Brain microvascular endothelial cell (primary cell): ENCODE measurements around the gene TPRN.
A peak's percentile ranks its signal among the peaks of the same experiment; 100 is the strongest.

Source experiments
- DNase-seq: peaks from one replicate; pipeline ENCODE4 v3.0.0-alpha.2; 2020
- H3K27ac ChIP-seq: fragments of 250-450 bp; sonication (Bioruptor Pico); 2 replicates; pipeline ENCODE4 v1.5.1; 2020; ENCODE audit warnings: mild to moderate bottlenecking, moderate library complexity
- H3K27me3 ChIP-seq: fragments of 250-450 bp; sonication (Bioruptor Pico); replicated peaks from 2 replicates; pipeline ENCODE4 v1.5.1; 2020; ENCODE audit warnings: mild to moderate bottlenecking
- H3K36me3 ChIP-seq: fragments of 250-450 bp; sonication (Bioruptor Pico); replicated peaks from 2 replicates; pipeline ENCODE4 v1.5.1; 2020; ENCODE audit warnings: mild to moderate bottlenecking
- H3K4me3 ChIP-seq: 2 replicates; pipeline ENCODE4 v1.5.1; 2011; ENCODE audit warnings: low read depth, mild to moderate bottlenecking, control low read depth, low read length, moderate library complexity
- CTCF ChIP-seq: IDR thresholded peaks from 2 replicates; pipeline ENCODE4 v1.5.1; 2011; ENCODE audit warnings: low read depth, mild to moderate bottlenecking, moderate library complexity, low read length, control low read depth, inconsistent platforms; ENCODE audit errors: missing control alignments
- in situ Hi-C: cut with HindIII; loops from 2 replicates; pipeline ENCODE4 v1.10.0; 2017; ENCODE audit warnings: low sequenced_read_pairs, low pct_ligation_motif_present

The TPRN gene

GRCh38 chr9:137163365-137163715 is 37.2 kb downstream of the TPRN start:
- peak overlapping the region; percentile 12 for H3K4me3 ChIP-seq
- in situ Hi-C loops = no loop called here
- TF ChIP-seq CTCF = no peak

GRCh38 chr9:137162505-137163364 is 37.8 kb downstream of the TPRN start:
- Histone ChIP-seq H3K27me3 (peaks cover 73% of the 10 kb centered on the region), H3K4me3 (peak overlapping the region; percentile 12), H3K27ac (no peak overlapping the region), H3K36me3 (no peaks in the 10 kb centered on the region)
- DNase-seq = peak; percentile 13
- in situ Hi-C loops = no loop called here
- no peak for TF ChIP-seq CTCF

More at GRCh38 chr9:137163365-137163715, 37.2 kb downstream of the TPRN start:
- no peak overlapping the region for H3K27ac ChIP-seq
- no peaks in the 10 kb centered on the region for H3K36me3 ChIP-seq
- no peak for DNase-seq
- peaks cover 79% of the 10 kb centered on the region for H3K27me3 ChIP-seq

DNA sequence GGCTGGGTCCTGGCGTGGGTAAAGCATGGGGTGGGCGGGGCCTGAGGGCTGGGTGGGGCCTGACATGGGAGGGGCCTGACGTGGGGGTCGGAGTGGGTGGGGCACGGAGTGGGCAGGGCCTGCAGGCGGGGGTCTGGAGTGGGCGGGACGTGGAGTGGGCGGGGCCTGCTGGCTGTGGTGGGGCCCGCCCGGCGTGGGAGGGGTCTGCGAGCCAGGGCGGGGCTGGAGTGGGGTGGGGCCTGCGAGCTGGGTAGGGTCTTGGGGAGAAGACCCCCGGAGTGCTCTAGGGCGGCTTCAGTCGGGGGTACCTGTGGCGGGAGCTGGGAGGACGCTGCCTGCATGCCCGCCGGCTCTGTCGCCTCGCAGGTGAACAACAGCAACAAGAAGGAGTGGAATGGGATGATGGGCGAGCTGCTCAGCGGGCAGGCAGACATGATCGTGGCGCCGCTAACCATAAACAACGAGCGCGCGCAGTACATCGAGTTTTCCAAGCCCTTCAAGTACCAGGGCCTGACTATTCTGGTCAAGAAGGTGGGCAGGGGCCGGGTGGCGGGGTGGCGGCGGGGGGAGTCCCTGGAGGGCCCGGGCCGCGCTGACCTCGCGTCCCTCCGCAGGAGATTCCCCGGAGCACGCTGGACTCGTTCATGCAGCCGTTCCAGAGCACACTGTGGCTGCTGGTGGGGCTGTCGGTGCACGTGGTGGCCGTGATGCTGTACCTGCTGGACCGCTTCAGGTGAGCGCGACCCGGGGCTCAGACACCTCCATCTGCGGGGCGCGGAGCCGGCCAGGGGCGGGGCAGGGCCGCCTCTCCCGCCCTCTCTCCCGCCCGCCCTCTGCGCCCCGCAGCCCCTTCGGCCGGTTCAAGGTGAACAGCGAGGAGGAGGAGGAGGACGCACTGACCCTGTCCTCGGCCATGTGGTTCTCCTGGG is 38.7 kb downstream of the TPRN start:
- no peaks in the 10 kb centered on the region for H3K36me3 ChIP-seq
- no peak for DNase-seq
- no peak overlapping the region for H3K4me3 ChIP-seq
- peaks cover 66% of the 10 kb centered on the region for H3K27me3 ChIP-seq
- no peak overlapping the region for H3K27ac ChIP-seq
- in situ Hi-C loops = no loop called here
- TF ChIP-seq CTCF = no peak

GRCh38 chr9:137160716-137161557 is 39.6 kb downstream of the TPRN start:
- Histone ChIP-seq H3K27me3 (peaks cover 57% of the 10 kb centered on the region), H3K4me3 (no peak overlapping the region), H3K36me3 (no peaks in the 10 kb centered on the region), H3K27ac (no peak overlapping the region)
- in situ Hi-C loops = no loop called here
- TF ChIP-seq CTCF = no peak
- DNase-seq = no peak

GRCh38 chr9:137160054-137160425 is 40.5 kb downstream of the TPRN start:
- no peak for TF ChIP-seq CTCF
- no peak overlapping the region for H3K4me3 ChIP-seq
- in situ Hi-C loops = no loop called here
- no peak overlapping the region for H3K27ac ChIP-seq
- H3K27me3 ChIP-seq = peaks cover 48% of the 10 kb centered on the region
- no peak for DNase-seq
- H3K36me3 ChIP-seq = no peaks in the 10 kb centered on the region
